ENCODE data around the gene CLIC4.

- TF ChIP-seq GABPA (IDR thresholded peaks at IDR 0.05; ENCODE audit: borderline replicate concordance, insufficient read depth, low read length): no peak
- TF ChIP-seq POLR2AphosphoS5 (IDR thresholded peaks at IDR 0.05; ENCODE audit: low read depth, low read length): no peak
Observed at GRCh38 chr1:24749886-24750285, 4.6 kb downstream of the CLIC4 start.
